Activated CD4-positive, alpha-beta T cell treated with anti-CD3 and anti-CD28 coated beads, Interleukin-2, amount 50 U/mL, for 16 hours (primary cell): Measurements from ENCODE around the gene UBASH3B.
"Not testable (repeated sequence)": the region's sequence is repeated elsewhere in the genome, so short reads cannot be mapped to it uniquely, and the experiment has no call there.

Source experiments
- DNase-seq: peaks from one replicate; pipeline ENCODE4 v3.0.0-alpha.2; 2020

Gene UBASH3B, protein sequence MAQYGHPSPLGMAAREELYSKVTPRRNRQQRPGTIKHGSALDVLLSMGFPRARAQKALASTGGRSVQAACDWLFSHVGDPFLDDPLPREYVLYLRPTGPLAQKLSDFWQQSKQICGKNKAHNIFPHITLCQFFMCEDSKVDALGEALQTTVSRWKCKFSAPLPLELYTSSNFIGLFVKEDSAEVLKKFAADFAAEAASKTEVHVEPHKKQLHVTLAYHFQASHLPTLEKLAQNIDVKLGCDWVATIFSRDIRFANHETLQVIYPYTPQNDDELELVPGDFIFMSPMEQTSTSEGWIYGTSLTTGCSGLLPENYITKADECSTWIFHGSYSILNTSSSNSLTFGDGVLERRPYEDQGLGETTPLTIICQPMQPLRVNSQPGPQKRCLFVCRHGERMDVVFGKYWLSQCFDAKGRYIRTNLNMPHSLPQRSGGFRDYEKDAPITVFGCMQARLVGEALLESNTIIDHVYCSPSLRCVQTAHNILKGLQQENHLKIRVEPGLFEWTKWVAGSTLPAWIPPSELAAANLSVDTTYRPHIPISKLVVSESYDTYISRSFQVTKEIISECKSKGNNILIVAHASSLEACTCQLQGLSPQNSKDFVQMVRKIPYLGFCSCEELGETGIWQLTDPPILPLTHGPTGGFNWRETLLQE

DNA sequence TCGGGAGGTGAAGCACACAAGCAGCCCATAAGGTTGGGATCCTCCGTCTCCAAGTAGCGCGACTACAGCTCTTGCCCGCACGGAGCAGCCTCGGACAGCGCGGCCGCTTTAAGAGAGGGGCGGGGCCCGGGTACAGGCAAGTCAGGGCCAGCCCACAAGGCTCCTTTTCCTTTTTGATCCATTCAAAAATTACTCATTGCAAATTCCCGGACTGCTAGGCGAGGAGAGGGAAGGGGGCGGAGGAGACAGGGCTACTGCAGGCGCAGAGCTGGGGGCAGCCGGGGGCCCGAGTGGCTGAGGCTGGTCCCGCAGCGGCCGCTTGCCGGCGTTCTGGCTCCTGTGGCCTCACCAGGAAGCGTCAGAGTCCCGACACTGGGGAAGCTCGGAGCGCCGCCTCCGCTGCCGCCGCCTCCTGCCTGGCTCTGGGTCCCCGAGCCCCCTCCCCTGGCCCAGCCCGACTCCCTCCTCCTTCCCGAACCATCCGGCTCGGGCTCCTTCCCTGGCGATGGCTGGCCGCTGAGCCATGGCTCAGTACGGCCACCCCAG, at the start of gene UBASH3B:
Gene UBASH3B (plus strand): TSS at position 196 of the 546 bp plus-strand sequence. CDS start 328 bp downstream, at position 524.
- DNase-seq: peak; percentile 67

DNA sequence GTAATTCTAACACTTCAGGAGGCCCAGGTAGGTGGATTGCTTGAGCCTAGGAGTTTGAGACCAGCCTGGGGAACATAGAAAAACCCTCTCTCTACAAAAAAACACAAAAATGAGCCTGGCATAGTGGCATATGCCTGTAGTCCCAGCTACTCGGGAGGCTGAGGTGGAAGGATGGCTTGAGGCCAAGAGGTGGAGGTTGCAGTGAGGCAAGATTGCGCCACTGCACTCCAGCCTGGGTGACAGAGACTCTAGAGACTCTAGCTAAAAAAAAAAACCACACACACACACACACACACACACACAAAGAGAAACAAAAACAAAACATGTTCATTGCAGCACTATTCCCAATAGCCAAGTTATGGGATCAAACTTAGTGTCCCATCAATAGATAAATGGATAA, 48.4 kb upstream of the UBASH3B start:
- not testable (repeated sequence) for DNase-seq

DNA sequence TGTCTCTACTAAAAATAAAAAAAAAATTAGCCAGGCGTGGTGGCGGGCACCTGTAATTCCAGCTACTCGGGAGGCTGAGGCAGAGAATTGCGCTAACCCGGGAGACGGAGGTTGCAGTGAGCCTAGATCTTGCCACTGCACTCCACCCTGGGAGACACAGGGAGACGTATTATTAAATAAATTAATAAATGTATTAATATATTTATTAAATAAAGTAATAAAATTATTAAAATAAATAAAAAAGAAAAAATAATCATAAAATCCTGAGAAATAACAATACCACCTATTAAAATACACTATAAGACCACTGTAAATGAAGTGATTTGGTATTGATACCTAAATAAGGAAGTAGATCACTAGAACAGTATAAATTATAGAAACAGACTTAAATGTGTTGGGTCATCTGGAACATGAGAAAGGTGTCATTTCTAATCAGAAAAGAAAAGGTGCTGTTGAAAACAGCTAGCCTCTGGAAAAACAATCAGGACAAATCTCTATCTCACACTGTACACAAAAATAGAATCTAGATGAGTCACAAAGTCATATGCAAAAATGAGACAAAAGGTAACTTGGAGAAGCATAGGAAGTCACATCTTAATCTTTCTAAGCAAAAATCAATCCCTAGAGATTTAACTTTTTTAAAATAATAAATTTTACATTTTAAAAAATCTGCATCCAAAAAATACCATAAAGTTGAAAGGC, 43.2 kb upstream of the UBASH3B start:
- no peak for DNase-seq

GRCh38 chr11:122616718-122617117, 38.8 kb upstream of the UBASH3B start:
- DNase-seq: no peak

DNA sequence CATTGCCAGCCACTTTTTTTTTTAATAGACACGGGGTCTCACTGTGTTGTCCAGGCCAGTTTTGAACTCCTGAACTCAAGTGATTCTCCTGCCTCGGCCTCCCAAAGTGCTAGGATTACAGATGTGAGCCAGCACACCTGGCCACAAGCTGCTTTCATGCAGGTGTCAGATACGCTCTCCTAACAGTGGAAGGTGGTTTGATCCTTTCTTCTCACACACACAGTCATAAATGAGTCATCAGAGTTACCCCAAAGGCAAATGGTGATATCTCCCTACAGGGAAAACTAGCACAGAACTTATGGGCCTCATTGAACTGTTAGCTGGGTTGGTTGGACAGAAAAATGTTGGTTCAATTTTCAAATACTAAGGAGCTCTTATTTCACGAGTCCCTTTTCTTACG, 38.2 kb upstream of the UBASH3B start:
- DNase-seq: no peak

GRCh38 chr11:122617926-122618325, 37.6 kb upstream of the UBASH3B start:
- no peak for DNase-seq

- DNase-seq: no peak
Observed at GRCh38 chr11:122618927-122619326, 36.6 kb upstream of the UBASH3B start.

DNA sequence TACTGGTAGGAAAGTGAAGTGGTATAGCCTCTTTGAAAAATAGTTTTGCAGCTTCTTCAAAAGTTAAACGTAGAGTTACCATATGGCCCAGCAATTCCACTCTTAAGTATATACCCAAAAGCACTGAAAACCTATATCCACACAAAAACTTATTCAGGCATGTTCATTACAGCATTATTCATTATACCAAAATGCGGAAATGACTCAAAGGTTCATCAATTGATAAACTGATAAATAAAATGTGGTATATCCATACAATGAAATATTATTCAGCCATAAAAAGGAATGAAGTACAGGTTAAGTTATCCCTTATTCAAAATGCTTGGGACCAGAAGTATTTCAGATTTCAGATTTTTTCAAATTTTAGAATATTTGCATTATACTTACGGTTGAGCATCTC, 35.8 kb upstream of the UBASH3B start:
- DNase-seq: no peak

DNA sequence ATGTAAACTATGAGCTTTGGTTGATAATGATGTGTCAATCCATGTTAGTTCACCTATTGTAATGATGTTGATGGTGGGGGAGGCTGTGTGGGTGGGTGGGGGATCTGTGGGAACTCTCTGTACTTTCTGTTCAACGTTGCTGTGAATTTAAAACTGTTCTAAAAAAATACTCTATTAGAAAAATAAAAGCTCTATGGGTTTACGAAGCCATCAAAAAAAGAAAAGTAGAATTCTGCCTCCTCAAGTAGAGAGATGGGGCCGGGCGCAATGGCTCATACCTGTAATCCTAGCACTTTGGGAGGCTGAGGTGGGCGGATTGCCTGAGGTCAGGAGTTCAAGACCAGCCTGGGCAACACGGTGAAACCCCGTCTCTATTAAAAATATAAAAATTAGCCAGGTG, 30.0 kb upstream of the UBASH3B start:
- DNase-seq: not testable (repeated sequence)

DNA sequence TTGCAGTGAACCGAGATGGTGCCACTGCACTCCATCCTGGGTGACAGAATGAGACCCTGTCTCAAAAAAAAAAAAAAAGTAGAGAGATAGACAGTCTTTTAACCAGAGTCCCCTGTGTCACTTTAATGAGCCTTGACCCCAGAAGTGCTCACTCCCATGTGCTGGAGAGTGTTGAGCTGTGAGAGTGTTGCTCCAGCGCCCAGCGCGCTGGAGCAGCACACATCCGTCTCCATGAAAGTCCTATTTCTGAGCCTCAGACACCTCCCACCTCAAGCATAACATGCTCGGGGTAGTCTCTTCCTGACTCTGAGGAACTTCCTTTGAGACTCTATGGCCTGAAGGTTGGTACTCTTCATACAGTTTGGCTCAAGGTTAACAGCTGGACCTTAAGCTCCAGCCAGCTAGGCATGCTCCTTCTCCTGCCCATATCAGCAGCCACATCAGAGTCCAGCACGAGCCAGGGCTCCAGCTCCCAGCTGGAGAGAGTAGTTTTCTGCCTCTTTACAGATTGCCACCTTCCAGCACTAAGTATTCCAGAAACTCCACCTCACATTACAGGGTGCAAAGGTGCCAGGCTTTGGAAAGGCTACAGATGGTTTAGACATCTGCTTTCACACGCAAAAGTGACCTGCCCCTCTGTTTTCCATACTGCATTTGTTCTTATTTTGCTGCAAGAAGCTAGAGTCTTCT, 29.4 kb upstream of the UBASH3B start:
- no peak for DNase-seq

- no peak for DNase-seq
Observed at GRCh38 chr11:122627745-122628144, 27.8 kb upstream of the UBASH3B start.

- peak; percentile 65 for DNase-seq
Observed at GRCh38 chr11:122628810-122629555, 26.5 kb upstream of the UBASH3B start.

DNA sequence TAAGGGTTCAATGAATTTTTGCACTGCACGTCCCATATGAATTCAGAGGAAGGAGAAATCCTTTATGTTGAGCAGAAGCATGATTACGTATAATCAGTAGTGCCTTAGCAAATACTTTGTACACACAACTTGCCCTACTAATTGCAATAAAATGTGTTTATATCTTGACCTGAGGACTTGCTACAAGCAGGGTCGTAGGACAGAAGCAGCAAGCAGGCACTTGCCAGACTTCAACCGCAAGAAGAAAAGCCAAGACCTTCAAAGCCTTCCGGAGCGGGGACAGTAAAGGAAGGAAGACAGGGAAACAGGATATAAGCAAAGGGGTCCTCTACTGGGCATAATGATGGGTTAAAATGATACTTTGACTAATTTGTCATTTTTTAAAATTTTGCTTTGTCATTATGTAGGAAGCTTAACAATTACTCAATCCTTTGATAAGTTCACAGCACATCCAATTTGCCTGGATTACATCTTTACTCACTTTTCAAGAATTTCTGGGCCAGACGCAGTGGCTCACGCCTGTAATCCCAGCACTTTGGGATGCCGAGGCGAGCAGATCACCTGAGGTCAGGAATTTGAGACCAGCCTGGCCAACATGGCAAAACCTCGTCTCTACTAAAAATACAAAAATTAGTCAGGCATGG, 23.2 kb upstream of the UBASH3B start:
- DNase-seq: no peak

GRCh38 chr11:122633219-122633829, 22.2 kb upstream of the UBASH3B start:
- DNase-seq: peak; percentile 12

DNA sequence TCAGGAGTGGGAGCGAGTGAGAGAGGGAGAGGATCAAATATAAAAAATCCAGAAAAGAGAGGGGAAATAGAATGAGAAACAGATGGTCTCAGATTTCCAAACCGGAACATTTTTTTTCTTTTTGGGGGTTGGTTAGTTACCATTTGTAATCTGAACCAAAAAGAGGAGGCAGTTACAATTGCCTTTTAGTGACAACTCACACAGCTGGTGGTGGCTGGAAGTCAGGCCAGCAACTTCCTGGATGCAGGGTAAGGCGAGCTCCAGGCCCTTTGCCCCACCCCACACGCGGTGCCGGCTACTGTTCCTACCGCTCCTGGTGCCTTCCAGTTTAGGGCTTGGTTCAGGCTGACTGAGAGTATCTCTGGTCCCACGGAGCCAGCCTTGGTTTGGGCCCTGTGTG, 21.0 kb upstream of the UBASH3B start:
- no peak for DNase-seq

GRCh38 chr11:122637541-122637940, 18.0 kb upstream of the UBASH3B start:
- DNase-seq: no peak

DNA sequence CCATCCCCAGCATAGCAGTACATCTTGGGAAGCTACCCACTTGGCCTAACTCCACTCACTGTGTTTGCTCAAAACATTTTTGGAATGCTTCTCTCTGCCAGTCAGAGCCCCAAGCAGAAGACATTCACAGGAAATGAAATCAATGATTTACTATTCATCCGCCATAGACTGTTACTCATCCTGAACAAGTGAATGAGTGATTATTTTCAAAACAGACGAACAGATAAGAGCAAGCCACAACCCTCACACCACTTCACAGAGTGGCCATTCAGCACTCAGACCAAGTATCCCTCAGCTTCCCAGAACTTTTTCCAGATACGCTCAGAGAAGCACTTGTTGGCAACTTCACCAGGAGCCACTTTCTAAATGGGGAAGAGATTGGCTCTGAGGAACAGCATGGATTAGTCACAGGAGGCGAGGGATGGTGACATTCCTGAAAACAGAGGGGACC, 13.0 kb upstream of the UBASH3B start:
- DNase-seq: no peak

DNA sequence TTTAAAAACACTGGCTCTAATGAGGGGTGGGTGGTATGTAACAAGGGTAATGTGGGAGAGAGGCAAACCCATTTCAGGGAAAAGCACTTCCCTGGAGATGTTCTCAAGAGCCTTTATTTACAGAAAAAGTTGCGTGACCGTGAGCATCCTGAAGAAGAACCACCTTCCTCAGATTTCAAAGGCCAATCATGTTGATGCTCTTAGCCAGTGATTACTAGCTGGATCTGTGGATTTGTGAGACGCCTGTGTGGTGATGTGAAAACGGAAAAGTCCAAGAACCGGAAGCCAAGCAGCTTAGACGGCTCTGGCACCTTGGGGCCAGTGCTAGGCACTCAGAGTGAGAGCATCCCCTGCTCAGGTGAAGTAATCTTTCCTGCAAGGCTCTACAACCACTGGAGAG, 12.6 kb upstream of the UBASH3B start:
- DNase-seq: no peak

DNA sequence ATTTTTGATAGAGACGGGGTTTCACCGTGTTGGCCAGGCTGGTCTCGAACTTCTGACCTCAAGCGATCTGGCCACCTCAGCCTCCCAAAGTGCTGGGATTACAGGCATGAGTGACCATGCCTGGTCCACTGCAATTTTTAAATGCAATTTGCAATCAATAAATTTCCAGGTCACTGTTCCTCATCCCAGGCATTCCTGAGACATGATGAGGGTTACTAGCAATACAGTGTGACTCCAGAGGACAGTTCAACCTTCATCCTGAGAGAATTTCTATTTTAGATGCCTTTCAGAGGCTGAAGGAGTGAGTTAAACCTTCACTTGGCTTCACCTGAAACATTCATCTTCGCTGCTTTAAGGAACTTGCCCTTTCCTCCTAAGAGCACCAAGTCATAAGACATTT, 9.7 kb upstream of the UBASH3B start:
- DNase-seq: no peak

DNA sequence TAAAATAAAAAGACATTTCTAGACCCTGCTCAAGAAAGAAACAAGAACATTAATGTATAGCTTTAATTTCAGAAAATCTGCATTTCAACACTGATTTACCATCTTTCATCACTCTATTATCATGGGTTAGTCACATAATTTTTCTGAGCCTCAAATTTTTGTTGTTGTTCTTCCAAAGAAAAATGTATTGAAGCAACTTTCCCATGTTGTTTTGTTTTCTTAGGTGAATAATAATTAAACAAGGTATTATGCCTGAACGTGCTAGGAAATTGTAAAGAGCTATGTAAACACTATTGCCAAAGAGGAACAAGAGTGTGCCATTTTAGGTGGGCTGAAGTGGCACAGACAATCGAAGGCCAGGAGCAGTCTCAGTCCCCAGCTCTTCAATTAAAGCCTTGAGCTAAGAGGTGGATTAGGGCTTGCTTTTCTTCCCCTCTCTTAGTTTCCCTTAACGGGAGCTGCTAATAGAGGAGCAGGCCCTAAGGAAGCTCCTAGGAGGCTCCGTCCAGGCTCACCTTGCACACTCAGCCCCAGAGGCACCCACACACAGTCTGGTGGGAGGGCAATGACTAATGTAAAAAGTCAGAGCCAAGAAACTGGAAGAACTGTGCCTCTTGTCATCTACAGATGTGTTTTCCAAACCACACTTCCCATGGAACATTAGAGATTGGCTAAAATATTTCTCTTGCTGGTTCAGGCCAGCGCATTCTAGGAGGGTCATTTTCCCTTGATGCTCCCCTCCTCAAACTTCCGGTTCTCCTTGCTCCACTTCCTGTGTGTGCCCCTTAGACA, 8.8 kb upstream of the UBASH3B start:
- DNase-seq: no peak
